GM18861 (cell line): ENCODE results near the gene NABP1.

Experiments used
- ATAC-seq: cut with Tn5 transposase; IDR thresholded peaks from one replicate; pipeline ENCODE4 v1.9.1; 2021; ENCODE audit not compliant: unreplicated experiment

Gene NABP1

GRCh38 chr2:191703079-191703725, 25.3 kb downstream of the NABP1 start:
- ATAC-seq = no peak

GRCh38 chr2:191705084-191705483, 27.1 kb downstream of the NABP1 start:
- ATAC-seq = no peak

DNA sequence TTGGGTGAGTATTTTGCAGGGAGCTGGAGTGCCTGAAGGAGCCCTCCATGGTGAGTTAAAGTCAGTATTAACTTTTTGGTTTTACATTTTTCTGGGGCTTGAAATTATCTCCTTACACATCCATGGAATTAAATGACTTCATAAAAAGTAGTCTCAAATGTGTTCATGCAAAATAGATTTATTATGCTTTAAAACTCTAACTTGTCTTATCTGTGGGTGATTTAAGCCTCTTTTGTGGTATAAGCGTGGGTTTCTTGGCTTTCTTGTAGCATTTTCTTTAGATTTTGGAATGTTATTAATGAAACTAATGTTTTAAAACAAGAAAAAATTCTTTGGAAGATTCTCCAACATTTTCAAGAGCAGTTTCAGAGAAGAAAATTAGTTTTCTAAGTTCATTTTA, 27.8 kb downstream of the NABP1 start:
- ATAC-seq = no peak

DNA sequence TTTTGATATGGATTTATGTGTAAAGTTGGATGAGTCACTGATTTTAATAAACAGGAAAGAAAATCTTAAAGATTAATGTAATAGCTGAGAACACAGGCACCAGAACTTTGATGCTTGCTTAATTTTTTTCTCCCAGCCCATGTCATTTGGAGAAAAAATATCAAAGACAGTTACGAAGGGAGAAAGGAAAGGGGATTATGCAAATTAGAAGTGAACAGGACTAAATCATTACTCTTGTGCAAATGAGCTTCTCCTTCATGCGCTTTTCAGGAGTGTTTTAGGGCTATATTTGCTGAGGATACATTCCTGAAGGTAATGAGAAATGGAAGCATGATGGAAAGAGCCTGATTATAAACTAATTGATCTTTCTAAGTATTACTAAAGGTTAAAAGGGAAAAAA, 28.9 kb downstream of the NABP1 start:
- no peak for ATAC-seq

DNA sequence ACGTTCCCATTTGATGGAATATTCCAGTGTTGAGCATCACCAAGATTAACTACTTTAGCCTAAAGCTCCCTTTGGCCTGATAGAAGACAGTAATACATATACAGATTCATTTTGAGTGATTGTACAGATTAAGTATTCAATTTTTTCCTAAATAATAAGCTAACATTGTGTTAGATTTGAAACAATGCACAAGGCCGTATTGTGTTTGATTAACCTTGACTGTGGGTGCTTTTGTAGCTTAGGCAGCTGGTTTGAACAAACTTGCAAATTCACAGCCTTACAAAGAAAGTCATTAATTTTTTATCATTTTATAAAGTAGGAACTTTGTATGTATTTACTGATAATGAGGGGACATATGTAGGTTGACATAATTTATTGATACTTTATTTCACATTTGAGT, 29.6 kb downstream of the NABP1 start:
- ATAC-seq = no peak

DNA sequence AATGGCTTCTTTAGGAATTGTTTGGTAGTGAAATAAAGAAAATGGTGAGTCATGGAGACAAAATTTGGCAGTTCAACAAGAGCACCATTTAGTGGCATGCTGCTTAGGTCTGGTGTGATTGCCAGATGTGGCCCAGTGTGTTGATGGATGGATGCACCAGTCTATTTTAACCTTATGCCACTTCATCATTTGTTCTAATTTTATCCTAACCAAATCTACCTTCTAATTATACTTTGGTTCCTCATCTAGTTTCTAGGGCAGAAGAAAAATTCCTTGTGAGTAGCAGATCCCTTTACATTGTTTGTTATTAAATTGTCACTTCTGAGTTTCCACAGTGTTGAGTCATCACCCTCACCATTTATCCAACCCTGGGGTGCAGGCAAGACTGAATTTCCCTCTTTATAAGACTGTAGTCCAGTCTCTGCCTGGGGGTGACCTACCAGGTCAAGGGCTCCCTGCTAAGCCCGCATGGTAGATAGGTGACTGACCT, 32.5 kb downstream of the NABP1 start:
- no peak for ATAC-seq

GRCh38 chr2:191711621-191712020, 33.7 kb downstream of the NABP1 start:
- no peak for ATAC-seq

- peak; percentile 47 for ATAC-seq
Observed at GRCh38 chr2:191713837-191714236, 35.9 kb downstream of the NABP1 start.

DNA sequence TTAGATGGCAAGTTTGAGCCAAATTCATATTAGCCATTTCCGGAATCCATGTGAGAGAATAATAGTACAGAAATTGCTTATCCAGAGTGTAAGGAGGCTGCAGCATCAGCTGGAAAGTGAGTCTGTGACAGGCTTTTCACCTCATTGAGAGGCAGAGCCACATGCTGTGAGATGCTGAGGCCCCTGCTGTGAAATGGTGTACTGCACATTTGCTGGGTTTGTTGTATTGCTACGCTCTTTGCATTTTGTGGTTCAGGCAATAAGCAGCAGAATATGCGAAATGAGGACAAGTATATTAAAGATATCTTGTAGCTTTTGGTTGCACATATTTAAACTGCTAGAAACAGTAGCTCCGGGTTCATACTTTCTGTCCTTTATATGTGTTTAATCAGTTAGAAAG, 37.0 kb downstream of the NABP1 start:
- ATAC-seq = no peak

- no peak for ATAC-seq
Observed at GRCh38 chr2:191715471-191715870, 37.5 kb downstream of the NABP1 start.

DNA sequence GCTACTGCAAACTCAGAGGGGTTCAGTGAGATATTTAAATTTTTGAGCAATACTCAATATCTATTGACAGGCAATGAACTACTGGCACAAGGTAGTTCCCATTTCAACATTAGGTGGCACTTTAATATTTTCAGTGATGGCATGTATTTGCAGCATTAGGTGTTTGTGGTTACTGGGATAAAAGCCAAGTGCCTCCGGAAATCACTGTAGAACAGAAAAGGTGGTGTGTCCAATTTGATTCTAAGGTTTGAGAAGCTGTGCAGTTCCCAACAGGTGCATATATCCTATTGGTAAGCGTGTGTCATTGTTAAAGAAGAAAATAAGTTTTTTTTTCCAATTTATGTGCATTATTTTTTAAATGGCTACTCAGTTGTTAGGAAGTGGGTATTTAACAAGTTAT, 41.3 kb downstream of the NABP1 start:
- no peak for ATAC-seq

GRCh38 chr2:191719938-191720337, 42.0 kb downstream of the NABP1 start:
- no peak for ATAC-seq

DNA sequence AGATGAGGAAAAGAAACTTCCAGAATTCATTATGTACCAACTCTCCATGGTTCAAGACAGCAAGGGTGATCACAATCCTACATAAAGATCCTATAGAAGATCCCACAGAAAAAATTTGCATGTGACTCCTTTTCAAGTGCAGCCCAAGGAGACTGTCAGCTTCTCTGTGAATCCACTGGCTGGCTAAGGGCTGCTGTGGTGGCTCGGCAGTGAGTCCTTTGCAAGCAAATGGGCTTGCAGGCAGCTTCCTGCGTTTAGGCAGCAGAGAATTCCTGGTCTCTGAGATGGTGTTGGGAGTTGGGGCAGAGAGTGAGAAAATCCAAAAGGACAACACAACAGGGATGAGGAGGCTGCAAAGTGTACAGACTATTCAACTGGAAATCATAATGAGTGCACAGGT, 43.4 kb downstream of the NABP1 start:
- no peak for ATAC-seq

- ATAC-seq = peak; percentile 89
Observed at GRCh38 chr2:191724015-191724414, 46.1 kb downstream of the NABP1 start.

DNA sequence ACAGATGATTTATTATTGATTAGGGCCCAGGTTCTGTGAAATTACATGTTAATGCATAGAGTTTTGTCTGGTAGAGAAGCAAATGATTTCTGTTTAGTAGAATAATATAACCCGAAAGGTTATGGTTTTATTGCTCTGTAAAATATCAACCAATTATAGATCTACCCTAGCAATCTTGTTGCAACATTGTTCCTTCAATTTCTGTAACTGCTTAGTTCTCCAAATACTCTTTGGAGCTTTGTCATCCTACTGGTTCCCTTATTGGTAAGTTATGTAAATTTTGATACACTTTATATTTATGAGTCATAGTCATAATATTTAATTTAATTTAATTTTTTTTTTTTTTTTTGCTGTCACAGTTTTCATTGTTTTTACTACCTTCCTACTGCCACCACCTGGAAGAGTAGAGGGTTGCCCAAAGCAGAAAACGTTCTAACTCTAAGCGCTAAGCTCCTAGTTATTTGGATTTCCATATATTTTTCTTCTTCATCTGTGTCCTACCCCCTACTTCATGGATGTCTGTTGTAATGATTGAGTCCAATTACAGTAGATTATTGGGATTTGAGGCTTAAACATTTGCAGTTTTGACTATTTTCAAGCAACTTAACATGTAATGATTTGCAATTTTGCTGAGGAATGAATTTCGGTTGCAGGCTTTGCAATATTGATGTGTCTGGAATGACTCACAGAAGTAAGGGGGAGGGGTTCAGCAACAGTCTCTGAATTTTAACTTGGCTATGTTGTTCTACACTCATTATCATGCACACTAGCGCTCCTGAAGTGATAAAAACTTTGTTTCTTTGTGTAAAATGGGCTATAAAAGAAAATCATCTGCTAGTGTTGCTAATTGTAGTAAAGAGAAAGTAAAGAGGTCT, 51.1 kb downstream of the NABP1 start:
- no peak for ATAC-seq

GRCh38 chr2:191730263-191730662, 52.3 kb downstream of the NABP1 start:
- ATAC-seq = no peak
